ENCODE measurements around the gene XPC.

DNA sequence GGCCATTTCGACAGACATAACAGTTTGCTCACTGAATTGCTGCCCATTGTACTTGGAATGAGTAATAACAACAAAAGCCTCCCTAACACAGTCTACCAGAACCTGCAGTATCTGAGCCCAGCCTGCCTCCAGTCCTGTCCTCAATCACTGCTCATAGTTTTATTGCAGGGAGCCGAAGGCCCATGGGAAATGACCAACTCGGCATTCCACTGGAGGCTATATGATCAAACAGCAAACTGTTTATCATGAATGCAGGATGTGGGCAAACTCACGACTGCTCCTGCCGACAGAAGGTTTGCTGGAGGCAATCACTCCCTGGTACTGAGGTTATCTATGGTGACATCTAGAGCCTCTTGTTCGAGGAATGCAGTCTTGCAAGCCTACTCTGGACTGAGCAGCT, 46.5 kb upstream of the XPC start:
- no peak for TF ChIP-seq POLR2A (IDR thresholded peaks at IDR 0.05; ENCODE audit: low read length)
- TF ChIP-seq GATA1 (IDR thresholded peaks at IDR 0.05; ENCODE audit: low read depth, low read length) = no peak
